ENCODE data around the gene PPID. TPM values are rescaled to one million over a fixed set of nuclear protein-coding genes. Genes with fewer than 3 reads are reported as not detected.
"Not testable (repeated sequence)": the region's sequence is repeated elsewhere in the genome, so short reads cannot be mapped to it uniquely, and the experiment has no call there.

PPID gene
- total RNA-seq, 4 donors from 2014 or later: 15.6 to 23.9 (median 20.4) TPM

GRCh38 chr4:158756588-158756987 is 33.4 kb upstream of the PPID start:
- TF ChIP-seq CTCF (IDR thresholded peaks at IDR 0.05): no peak
- DNase-seq (ENCODE audit: low spot score): no peak
- no peak for ATAC-seq (ENCODE audit: low FRiP score)

- not testable (repeated sequence) for ATAC-seq (ENCODE audit: low FRiP score); DNase-seq (ENCODE audit: low spot score)
Measured at GRCh38 chr4:158755819-158756218, 32.6 kb upstream of the PPID start.

GRCh38 chr4:158754385-158755180 is 31.4 kb upstream of the PPID start:
- DNase-seq (ENCODE audit: low spot score): no peak
- ATAC-seq (ENCODE audit: low FRiP score): no peak
- no peak for TF ChIP-seq CTCF (IDR thresholded peaks at IDR 0.05)

GRCh38 chr4:158750379-158750778 is 27.2 kb upstream of the PPID start:
- no peak for ATAC-seq (ENCODE audit: low FRiP score)
- no peak for DNase-seq (ENCODE audit: low spot score)
- TF ChIP-seq CTCF (IDR thresholded peaks at IDR 0.05): no peak

GRCh38 chr4:158746537-158746936 is 23.3 kb upstream of the PPID start:
- not testable (repeated sequence) for ATAC-seq (ENCODE audit: low FRiP score); DNase-seq (ENCODE audit: low spot score)

GRCh38 chr4:158741326-158742021 is 18.3 kb upstream of the PPID start:
- DNase-seq (ENCODE audit: low spot score) (no peak), ATAC-seq (ENCODE audit: low FRiP score) (no peak)
- no peak for TF ChIP-seq CTCF (IDR thresholded peaks at IDR 0.05)

- no peak for ATAC-seq (ENCODE audit: low FRiP score)
- no peak for DNase-seq (ENCODE audit: low spot score)
- TF ChIP-seq CTCF (IDR thresholded peaks at IDR 0.05): no peak
Measured at GRCh38 chr4:158739600-158739999, 16.4 kb upstream of the PPID start.

- no peak for DNase-seq (ENCODE audit: low spot score)
- no peak for TF ChIP-seq CTCF (IDR thresholded peaks at IDR 0.05)
- no peak for ATAC-seq (ENCODE audit: low FRiP score)
Measured at GRCh38 chr4:158738866-158739265, 15.7 kb upstream of the PPID start.

All from omental fat pad (tissue), 4 donors.